H1 (cell line): ENCODE measurements around the gene NET1. TPM values are rescaled to one million over a fixed set of nuclear protein-coding genes. Genes with fewer than 3 reads are reported as not detected.

Experiments
- CTCF ChIA-PET: fragments of 300-600 bp; sonication (Branson Sonifier 250); formaldehyde crosslinking; loops from one replicate; lab custom pipeline; 2021; ENCODE audit not compliant: partially characterized antibody; lab: Charles Lee
- POLR2A ChIA-PET: fragments of 300-600 bp; sonication (Branson Sonifier 250); formaldehyde crosslinking; loops from one replicate; lab custom pipeline; 2021; ENCODE audit warnings: inconsistent platforms; ENCODE audit not compliant: partially characterized antibody; lab: Charles Lee
- DNase-seq, 2 experiments: peaks; one replicate each; pipeline versions ENCODE4 v3.0.0 to v3.0.0-alpha.2; 2010 to 2022; ENCODE audit warnings: low spot score in 2 of 2, low read depth in 1 of 2, mixed read lengths in 1 of 2
- FAIRE-seq: peaks from 2 replicates; lab custom pipeline; 2011; peaks lifted over from hg19 to GRCh38; lab: Jason Lieb, UNC
- H2AFZ ChIP-seq: 2 replicates; pipeline ENCODE4 v1.8.1; 2012; ENCODE audit warnings: low read length, inconsistent platforms
- H2AK5ac ChIP-seq: 2 replicates; pipeline ENCODE4 v1.6.1; 2013; ENCODE audit warnings: low read depth, low read length
- H2BK120ac ChIP-seq: replicated peaks from 2 replicates; pipeline ENCODE3; 2013; ENCODE audit warnings: low read depth, low read length, inconsistent platforms
- H2BK12ac ChIP-seq: 2 replicates; pipeline ENCODE4 v1.6.1; 2013; ENCODE audit warnings: low read depth, low read length
- H2BK15ac ChIP-seq: 2 replicates; pipeline ENCODE4 v1.6.1; 2013; ENCODE audit warnings: low read length
- H2BK20ac ChIP-seq: 2 replicates; pipeline ENCODE4 v1.6.1; 2013; ENCODE audit warnings: low read length
- H2BK5ac ChIP-seq: 2 replicates; pipeline ENCODE4 v1.6.1; 2013; ENCODE audit warnings: low read depth, low read length
- H3K14ac ChIP-seq: 2 replicates; pipeline ENCODE4 v1.6.1; 2013; ENCODE audit warnings: inconsistent platforms; ENCODE audit not compliant: insufficient read length
- H3K18ac ChIP-seq: 2 replicates; pipeline ENCODE4 v1.6.1; 2013; ENCODE audit warnings: low read length; ENCODE audit errors: extremely low read depth
- H3K23ac ChIP-seq: 2 replicates; pipeline ENCODE4 v1.6.1; 2013; ENCODE audit warnings: inconsistent platforms; ENCODE audit not compliant: insufficient read length
- H3K23me2 ChIP-seq: 2 replicates; pipeline ENCODE4 v1.6.1; 2013; ENCODE audit warnings: low read depth, low read length
- H3K27ac ChIP-seq: 2 replicates; pipeline ENCODE4 v1.6.1; 2011; ENCODE audit warnings: low read depth, low read length, inconsistent platforms
- H3K27me3 ChIP-seq, 4 experiments: replicated peaks in 1 of 4; 1 replicate in 1 of 4; 2 replicates in 3 of 4; pipeline versions ENCODE4 v1.6.1 to v1.8.1; 2011 to 2013; ENCODE audit warnings: low read length in 3 of 4, mild to moderate bottlenecking in 3 of 4, inconsistent platforms in 2 of 4, mixed read lengths in 2 of 4, moderate library complexity in 1 of 4; ENCODE audit not compliant: control insufficient read depth in 3 of 4, insufficient read depth in 3 of 4; ENCODE audit errors: extremely low read depth in 1 of 4
- H3K36me3 ChIP-seq, 4 experiments: 2 replicates each; pipeline versions ENCODE4 v1.6.1 to v1.8.1; 2011 to 2013; ENCODE audit warnings: mild to moderate bottlenecking in 4 of 4, low read length in 3 of 4, moderate library complexity in 2 of 4, control low read depth in 1 of 4, inconsistent platforms in 1 of 4; ENCODE audit not compliant: insufficient read depth in 4 of 4, control insufficient read depth in 2 of 4
- H3K4ac ChIP-seq: replicated peaks from 2 replicates; pipeline ENCODE3; 2013; ENCODE audit warnings: low read length, low read depth, mixed read lengths, inconsistent platforms; ENCODE audit not compliant: insufficient read length
- H3K4me1 ChIP-seq, 4 experiments: replicated peaks in 1 of 4; 1 replicate in 1 of 4; 2 replicates in 3 of 4; pipeline versions ENCODE4 v1.6.1 to v1.8.1; 2011 to 2013; ENCODE audit warnings: low read length in 3 of 4, inconsistent platforms in 2 of 4, mixed read lengths in 1 of 4; ENCODE audit not compliant: insufficient read depth in 4 of 4, control insufficient read depth in 3 of 4
- H3K4me2 ChIP-seq, 2 experiments: 2 replicates each; pipeline versions ENCODE4 v1.6.1 to v1.8.1; 2011 to 2013; ENCODE audit warnings: low read depth in 2 of 2, low read length in 2 of 2, control low read depth in 1 of 2, inconsistent platforms in 1 of 2, mild to moderate bottlenecking in 1 of 2; ENCODE audit not compliant: insufficient read depth in 1 of 2
- H3K4me3 ChIP-seq, 4 experiments: fragments of 200-600, 300-600 bp in 1 of 4; sonication (generic), shearing (Covaris generic), sonication (Bioruptor Twin) in 1 of 4; 2 replicates each; pipeline versions ENCODE4 v1.5.1 to v1.8.1; 2011 to 2016; ENCODE audit warnings: low read length in 4 of 4, low read depth in 3 of 4, control low read depth in 2 of 4, inconsistent platforms in 2 of 4, mild to moderate bottlenecking in 2 of 4, mixed read lengths in 1 of 4, moderate library complexity in 1 of 4; ENCODE audit not compliant: insufficient read depth in 2 of 4; ENCODE audit errors: extremely low read depth in 1 of 4
- H3K56ac ChIP-seq: replicated peaks from 2 replicates; pipeline ENCODE3; 2013; ENCODE audit warnings: low read depth, mild to moderate bottlenecking, mixed read lengths, low read length, inconsistent platforms; ENCODE audit not compliant: insufficient read length
- H3K79me1 ChIP-seq: 2 replicates; pipeline ENCODE4 v1.6.1; 2013; ENCODE audit warnings: low read depth, low read length, control low read depth
- H3K79me2 ChIP-seq, 2 experiments: 2 replicates each; pipeline versions ENCODE4 v1.6.1 to v1.8.1; 2012 to 2013; ENCODE audit warnings: low read length in 2 of 2, mild to moderate bottlenecking in 2 of 2, inconsistent platforms in 1 of 2; ENCODE audit not compliant: insufficient read depth in 2 of 2, control insufficient read depth in 1 of 2
- H3K9ac ChIP-seq, 4 experiments: replicated peaks in 1 of 4; 1 replicate in 1 of 4; 2 replicates in 3 of 4; pipeline versions ENCODE4 v1.6.1 to v1.8.1; 2011 to 2013; ENCODE audit warnings: low read depth in 3 of 4, low read length in 3 of 4, control low read depth in 2 of 4, mild to moderate bottlenecking in 2 of 4, moderate library complexity in 2 of 4, inconsistent platforms in 1 of 4; ENCODE audit errors: extremely low read depth in 1 of 4
- H3K9me3 ChIP-seq, 2 experiments: 2 replicates each; pipeline versions ENCODE4 v1.6.1 to v1.8.1; 2012 to 2013; ENCODE audit warnings: mild to moderate bottlenecking in 2 of 2, moderate library complexity in 2 of 2, control low read depth in 1 of 2, inconsistent platforms in 1 of 2, low read depth in 1 of 2, low read length in 1 of 2, mixed read lengths in 1 of 2; ENCODE audit not compliant: insufficient read depth in 2 of 2
- H4K20me1 ChIP-seq, 2 experiments: replicated peaks in 1 of 2; 2 replicates each; pipeline versions ENCODE3 to v1.8.1; 2011 to 2013; ENCODE audit warnings: inconsistent platforms in 2 of 2, low read length in 2 of 2, mild to moderate bottlenecking in 1 of 2; ENCODE audit not compliant: insufficient read depth in 2 of 2, control insufficient read depth in 1 of 2
- H4K5ac ChIP-seq: 2 replicates; pipeline ENCODE4 v1.6.1; 2013; ENCODE audit warnings: low read length, low read depth, mixed read lengths, inconsistent platforms; ENCODE audit not compliant: insufficient read length
- H4K8ac ChIP-seq: 2 replicates; pipeline ENCODE4 v1.8.0; 2013; ENCODE audit warnings: mild to moderate bottlenecking, moderate library complexity, low read length, inconsistent platforms; ENCODE audit not compliant: insufficient read depth; ENCODE audit errors: extremely low read depth
- H4K91ac ChIP-seq: replicated peaks from 2 replicates; pipeline ENCODE3; 2013; ENCODE audit warnings: low read length, mixed read lengths, inconsistent platforms; ENCODE audit not compliant: insufficient read length
- CBX8 ChIP-seq: fragments of 300-800, 300-1000 bp; sonication (generic); IDR thresholded peaks from 2 replicates; pipeline ENCODE4 v1.7.1; 2016; ENCODE audit warnings: low read depth, low read length, borderline replicate concordance
- EP300 ChIP-seq, 2 experiments: IDR thresholded peaks; 1 replicate in 1 of 2; 2 replicates in 1 of 2; pipeline ENCODE4 v1.6.1; 2011 to 2012; ENCODE audit warnings: low read depth in 2 of 2, low read length in 2 of 2, mild to moderate bottlenecking in 2 of 2, borderline replicate concordance in 1 of 2, inconsistent platforms in 1 of 2, moderate library complexity in 1 of 2
- HDAC6 ChIP-seq: IDR thresholded peaks from one replicate; pipeline ENCODE4 v1.7.1; 2012; ENCODE audit warnings: low read depth, mild to moderate bottlenecking, inconsistent platforms, low read length, moderate library complexity
- KDM1A ChIP-seq: fragments of 200-600, 300-600 bp; sonication (generic); IDR thresholded peaks from 2 replicates; pipeline ENCODE4 v1.7.1; 2016; ENCODE audit warnings: mild to moderate bottlenecking, low read length, borderline replicate concordance
- MAFK ChIP-seq: IDR thresholded peaks from 2 replicates; pipeline ENCODE4 v1.6.1; 2012; ENCODE audit warnings: low read depth, mild to moderate bottlenecking, improper control_type of control experiment, low read length
- NRF1 ChIP-seq: IDR thresholded peaks from 2 replicates; pipeline ENCODE4 v1.6.1; 2011; ENCODE audit warnings: mild to moderate bottlenecking, low read depth, low read length, improper control_type of control experiment
- SIX5 ChIP-seq: IDR thresholded peaks from 2 replicates; pipeline ENCODE4 v1.6.1; 2011; ENCODE audit warnings: mild to moderate bottlenecking, low read depth, low read length
- SP2 ChIP-seq: IDR thresholded peaks from 2 replicates; pipeline ENCODE4 v1.6.1; 2012; ENCODE audit warnings: mild to moderate bottlenecking, low read length, inconsistent platforms
- SP4 ChIP-seq: IDR thresholded peaks from 2 replicates; pipeline ENCODE4 v1.6.1; 2012; ENCODE audit warnings: low read length, inconsistent platforms
- SUZ12 ChIP-seq: fragments of 200-600 bp; sonication (generic); IDR thresholded peaks from 2 replicates; pipeline ENCODE4 v1.6.1; 2012; ENCODE audit warnings: mild to moderate bottlenecking, inconsistent platforms, low read length, moderate library complexity, mixed read lengths
- TBP ChIP-seq: IDR thresholded peaks from 2 replicates; pipeline ENCODE4 v1.6.1; 2011; ENCODE audit warnings: low read depth, low read length, improper control_type of control experiment
- TEAD4 ChIP-seq: IDR thresholded peaks from 2 replicates; pipeline ENCODE4 v1.6.1; 2012; ENCODE audit warnings: low read depth, low read length, inconsistent platforms, mixed read lengths
- WGBS, 2 experiments: shearing (Covaris generic) in 1 of 2; methylation state at CpG; one replicate each; pipeline versions ENCODE4 v1.1.6 to v1.1.7; 2013 to 2015; ENCODE audit warnings: low lambda C conversion rate in 2 of 2, mixed read lengths in 2 of 2, inconsistent platforms in 1 of 2, low coverage in 1 of 2, missing lambda C conversion rate in 1 of 2; ENCODE audit not compliant: insufficient replicate concordance in 2 of 2, insufficient coverage in 1 of 2, insufficient read length in 1 of 2; ENCODE audit errors: extremely low coverage in 1 of 2, missing lambda C conversion rate in 1 of 2; 5-methylcytosine and 5-hydroxymethylcytosine counted together
- polyA plus RNA-seq, 7 experiments: library from polyadenylated mRNA; depleted of rRNA in 3 of 7; stranded (reverse) in 5 of 7; unstranded in 2 of 7; fragments of >200 nt in 5 of 7; fragments of 200-250 nt in 2 of 7; gene quantifications; 1 replicate in 5 of 7; 2 replicates in 1 of 7; 4 replicates in 1 of 7; pipeline versions ENCODE4 v1.2.1 to v1.2.3, GENCODE V29; 2011 to 2013; ENCODE audit warnings: missing spikeins in 2 of 7, mixed read lengths in 2 of 7
- total RNA-seq: library from RNA; stranded (reverse); fragmentation: NEBNext Ultra II Directional; extraction: Animal tissue kit (Norgen Biotek cat#: 25700); gene quantifications from 2 replicates; pipeline ENCODE4 v1.2.1, GENCODE V29; 2021

Gene NET1
- total and polyA plus RNA-seq, 2 of the 8 experiments (the other 6 are each of a cell fraction or from before 2014, with no cell fraction given): 21.5 to 117 TPM

- Histone ChIP-seq H3K23me2 (no peaks in the 10 kb centered on the region), H3K4me1 (peaks cover 3 to 14% (median 8%) of the 10 kb centered on the region in 4 experiments), H3K14ac (no peak overlapping the region), H4K8ac (peak overlapping the region; percentile 39), H4K91ac (peak overlapping the region; percentile 98), H4K5ac (no peak overlapping the region), H3K36me3 (no peaks in the 10 kb centered on the region), H3K9ac (no peak overlapping the region), H2BK5ac (peak overlapping the region; percentile 98; the same call in 1 of the 2 replicates), H2BK20ac (peak overlapping the region; percentile 97; the same call in 1 of the 2 replicates), H3K79me2 (no peaks in the 10 kb centered on the region), H3K4ac (peak overlapping the region; percentile 90), H3K4me3 (no peak overlapping the region), H4K20me1 (no peaks in the 10 kb centered on the region), H3K56ac (peak overlapping the region; percentile 9), H3K27me3 (no peaks in the 10 kb centered on the region), H2BK12ac (peak overlapping the region; percentile 88), H3K18ac (peak overlapping the region; percentile 95), H2BK120ac (peak overlapping the region; percentile 91), H2BK15ac (no peak overlapping the region), H3K27ac (peak overlapping the region; percentile 9), H2AFZ (no peak overlapping the region), H2AK5ac (no peak overlapping the region), H3K23ac (no peak overlapping the region), H3K4me2 (peak overlapping the region in 1 of 2 experiments; percentile 56; a peak in 2 of 4 replicates), H3K79me1 (no peaks in the 10 kb centered on the region), H3K9me3 (0 out of 4 replicates have a peak, but pooled peaks cover 0 to 3% of the 10 kb centered on the region in 2 experiments)
- FAIRE-seq: no peak
- DNase-seq: no peak
- ChIA-PET POLR2A (interaction anchor here (0.8 to 5.3 kb wide), 10 partner anchors 8 to 71 kb away, joined by 3 to 44 read pairs (median 4); no protein-coding TSS in a partner anchor), CTCF (interaction anchor here (0.5 to 3.5 kb wide), 7 partner anchors 9 to 1405 kb away, joined by 3 to 18 read pairs (median 4); no protein-coding TSS in a partner anchor)
- 51% methylated on average over 13 of the region's 13 CpGs; no CpG with 5 or more reads in 1 of the 2 experiments for WGBS, 2 experiments
- TF ChIP-seq SUZ12: no peak
- no peak for TF ChIP-seq MAFK
- TF ChIP-seq HDAC6: no peak
- TF ChIP-seq SIX5: no peak
- TF ChIP-seq EP300 (IDR thresholded peaks at IDR 0.05; ENCODE audit: borderline replicate concordance in 1 of 2, low read depth in 2 of 2, low read length in 2 of 2): no peak
- TF ChIP-seq NRF1: no peak
- TF ChIP-seq SP2: no peak
- no peak for TF ChIP-seq CBX8
- no peak for TF ChIP-seq SP4
- TF ChIP-seq KDM1A: no peak
- TF ChIP-seq TBP: no peak
- TF ChIP-seq TEAD4: no peak
These were observed 64.7 kb downstream of the NET1 start for GRCh38 chr10:5476918-5477525.
